ENCODE results near the gene FIG4.

- TF ChIP-seq CTCF (conservative IDR thresholded peaks at IDR 0.05 in 1 of 2, IDR thresholded peaks at IDR 0.05 in 1 of 2; ENCODE audit: low read depth in 1 of 2, low read length in 2 of 2) (no peak), EZH2 (IDR thresholded peaks at IDR 0.05; ENCODE audit: low read length, missing control alignments) (no peak)
Observed at GRCh38 chr6:109736273-109737025, 45.4 kb downstream of the FIG4 start.
